Keratinocyte (primary cell): ENCODE measurements around the gene ANKRD18A.

Experiments
- EZH2 ChIP-seq: IDR thresholded peaks from one replicate; pipeline ENCODE4 v1.6.1; 2012; ENCODE audit warnings: inconsistent platforms, mild to moderate bottlenecking, low read length, moderate library complexity
- TF ChIP-seq, protein P1 (sequence below), 3 experiments: IDR thresholded peaks in 1 of 3; conservative IDR thresholded peaks in 1 of 3; optimal IDR thresholded peaks in 1 of 3; 2 replicates in 2 of 3; 3 replicates in 1 of 3; pipeline versions ENCODE3 to v1.5.1; 2011; ENCODE audit warnings: low read length in 3 of 3, mild to moderate bottlenecking in 3 of 3, moderate library complexity in 2 of 3, control low read depth in 1 of 3, inconsistent platforms in 1 of 3; ENCODE audit not compliant: insufficient read depth in 2 of 3; ENCODE audit errors: extremely low read depth in 1 of 3

DNA sequence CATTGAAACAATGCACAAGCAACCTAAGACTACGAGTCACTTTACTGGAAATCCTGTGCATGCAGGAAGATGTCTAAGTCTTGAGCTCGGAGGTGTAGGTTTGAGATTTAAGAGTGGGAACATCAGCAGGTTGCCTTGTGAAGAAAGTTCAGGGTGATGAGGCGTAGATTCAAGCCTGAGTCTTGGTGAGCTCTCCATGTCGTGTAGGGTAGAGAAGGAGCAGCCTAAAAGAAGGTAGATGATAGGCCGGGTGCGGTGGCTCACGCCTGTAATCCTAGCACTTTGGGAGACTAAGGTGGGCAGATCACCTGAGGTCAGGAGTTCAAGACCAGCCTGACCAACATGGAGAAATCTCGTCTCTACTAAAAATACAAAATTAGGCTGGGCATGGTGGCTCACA lies 30.2 kb upstream of the ANKRD18A start:
- TF ChIP-seq, protein P1, sequence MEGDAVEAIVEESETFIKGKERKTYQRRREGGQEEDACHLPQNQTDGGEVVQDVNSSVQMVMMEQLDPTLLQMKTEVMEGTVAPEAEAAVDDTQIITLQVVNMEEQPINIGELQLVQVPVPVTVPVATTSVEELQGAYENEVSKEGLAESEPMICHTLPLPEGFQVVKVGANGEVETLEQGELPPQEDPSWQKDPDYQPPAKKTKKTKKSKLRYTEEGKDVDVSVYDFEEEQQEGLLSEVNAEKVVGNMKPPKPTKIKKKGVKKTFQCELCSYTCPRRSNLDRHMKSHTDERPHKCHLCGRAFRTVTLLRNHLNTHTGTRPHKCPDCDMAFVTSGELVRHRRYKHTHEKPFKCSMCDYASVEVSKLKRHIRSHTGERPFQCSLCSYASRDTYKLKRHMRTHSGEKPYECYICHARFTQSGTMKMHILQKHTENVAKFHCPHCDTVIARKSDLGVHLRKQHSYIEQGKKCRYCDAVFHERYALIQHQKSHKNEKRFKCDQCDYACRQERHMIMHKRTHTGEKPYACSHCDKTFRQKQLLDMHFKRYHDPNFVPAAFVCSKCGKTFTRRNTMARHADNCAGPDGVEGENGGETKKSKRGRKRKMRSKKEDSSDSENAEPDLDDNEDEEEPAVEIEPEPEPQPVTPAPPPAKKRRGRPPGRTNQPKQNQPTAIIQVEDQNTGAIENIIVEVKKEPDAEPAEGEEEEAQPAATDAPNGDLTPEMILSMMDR (optimal IDR thresholded peaks at IDR 0.05 in 1 of 3, IDR thresholded peaks at IDR 0.05 in 1 of 3, conservative IDR thresholded peaks at IDR 0.05 in 1 of 3; ENCODE audit: extremely low read depth in 1 of 3, insufficient read depth in 2 of 3, low read length in 3 of 3): no peak
- TF ChIP-seq EZH2: no peak
